ENCODE data around the gene SURF1.

DNA sequence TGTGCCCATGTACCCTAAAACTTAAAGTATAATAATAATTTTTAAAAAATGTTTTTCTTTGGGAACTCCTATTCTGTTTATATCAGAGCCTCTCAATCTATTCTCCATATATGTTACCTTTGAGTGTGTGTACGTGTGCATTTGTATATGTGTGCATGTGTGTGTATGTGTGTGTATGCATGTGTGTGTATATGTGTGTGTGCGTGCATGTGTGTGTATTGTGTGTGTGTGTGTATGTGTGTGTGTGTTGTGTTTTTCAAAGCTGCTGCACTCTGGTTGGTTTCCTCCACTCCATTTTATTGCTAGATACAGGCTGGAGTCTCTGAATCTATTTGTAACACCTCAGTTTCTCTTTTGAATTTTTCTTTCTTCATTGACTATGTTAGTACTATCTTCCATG, 40.3 kb downstream of the SURF1 start:
- TF ChIP-seq POLR2A (IDR thresholded peaks at IDR 0.05): no peak
- TF ChIP-seq, protein P1, sequence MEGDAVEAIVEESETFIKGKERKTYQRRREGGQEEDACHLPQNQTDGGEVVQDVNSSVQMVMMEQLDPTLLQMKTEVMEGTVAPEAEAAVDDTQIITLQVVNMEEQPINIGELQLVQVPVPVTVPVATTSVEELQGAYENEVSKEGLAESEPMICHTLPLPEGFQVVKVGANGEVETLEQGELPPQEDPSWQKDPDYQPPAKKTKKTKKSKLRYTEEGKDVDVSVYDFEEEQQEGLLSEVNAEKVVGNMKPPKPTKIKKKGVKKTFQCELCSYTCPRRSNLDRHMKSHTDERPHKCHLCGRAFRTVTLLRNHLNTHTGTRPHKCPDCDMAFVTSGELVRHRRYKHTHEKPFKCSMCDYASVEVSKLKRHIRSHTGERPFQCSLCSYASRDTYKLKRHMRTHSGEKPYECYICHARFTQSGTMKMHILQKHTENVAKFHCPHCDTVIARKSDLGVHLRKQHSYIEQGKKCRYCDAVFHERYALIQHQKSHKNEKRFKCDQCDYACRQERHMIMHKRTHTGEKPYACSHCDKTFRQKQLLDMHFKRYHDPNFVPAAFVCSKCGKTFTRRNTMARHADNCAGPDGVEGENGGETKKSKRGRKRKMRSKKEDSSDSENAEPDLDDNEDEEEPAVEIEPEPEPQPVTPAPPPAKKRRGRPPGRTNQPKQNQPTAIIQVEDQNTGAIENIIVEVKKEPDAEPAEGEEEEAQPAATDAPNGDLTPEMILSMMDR (IDR thresholded peaks at IDR 0.05): no peak
